ENCODE data around the gene PHC2.
"Not testable (repeated sequence)": the region's sequence is repeated elsewhere in the genome, so short reads cannot be mapped to it uniquely, and the experiment has no call there.

Gene PHC2

DNA sequence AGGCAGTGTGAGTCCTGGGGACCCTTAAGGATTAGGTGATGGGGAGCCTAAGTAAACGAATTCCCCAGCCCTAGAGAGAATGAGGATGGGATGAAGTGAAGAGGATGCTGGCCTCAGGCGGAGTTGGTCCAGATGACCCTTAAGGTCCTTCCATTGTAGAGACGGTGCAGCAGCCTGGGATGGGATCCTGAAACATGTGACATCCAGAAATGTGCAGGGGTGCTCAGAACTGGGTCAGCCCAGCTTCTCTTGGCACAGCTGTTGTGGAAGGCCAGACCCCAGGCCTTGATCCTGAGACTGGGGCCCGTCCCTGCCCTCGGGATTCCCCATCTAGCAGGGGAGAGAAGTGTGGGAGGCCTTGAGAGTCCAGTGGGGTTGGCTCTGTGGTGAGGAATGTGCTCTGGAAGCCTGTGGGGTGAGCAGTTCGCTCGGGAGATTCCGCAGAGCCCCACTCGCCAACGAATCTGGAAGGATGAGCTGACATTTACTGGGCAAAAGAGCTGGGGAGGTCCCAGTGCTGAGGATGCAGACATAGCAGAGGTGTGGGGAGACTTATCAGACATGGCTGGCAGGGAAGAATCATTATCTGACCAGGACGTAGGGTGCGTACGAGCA lies 138.1 kb downstream of the PHC2 start:
- Histone ChIP-seq H3K79me2 (ENCODE audit: control insufficient read depth, insufficient read depth, low read length, unreplicated experiment) (no peaks in the 10 kb centered on the region), H3K27ac (ENCODE audit: low read depth, low read length) (no peak overlapping the region), H3K4me3 (ENCODE audit: low read depth, low read length) (no peak overlapping the region), H3K4me1 (ENCODE audit: control insufficient read depth, insufficient read depth, low read length, unreplicated experiment) (no peaks in the 10 kb centered on the region), H3K27me3 (ENCODE audit: insufficient read depth, low read length) (no peaks in the 10 kb centered on the region), H3K36me3 (ENCODE audit: insufficient read depth, low read length) (no peaks in the 10 kb centered on the region; the same call in 1 of the 2 replicates), H2AFZ (ENCODE audit: low read length, unreplicated experiment) (no peak overlapping the region)

DNA sequence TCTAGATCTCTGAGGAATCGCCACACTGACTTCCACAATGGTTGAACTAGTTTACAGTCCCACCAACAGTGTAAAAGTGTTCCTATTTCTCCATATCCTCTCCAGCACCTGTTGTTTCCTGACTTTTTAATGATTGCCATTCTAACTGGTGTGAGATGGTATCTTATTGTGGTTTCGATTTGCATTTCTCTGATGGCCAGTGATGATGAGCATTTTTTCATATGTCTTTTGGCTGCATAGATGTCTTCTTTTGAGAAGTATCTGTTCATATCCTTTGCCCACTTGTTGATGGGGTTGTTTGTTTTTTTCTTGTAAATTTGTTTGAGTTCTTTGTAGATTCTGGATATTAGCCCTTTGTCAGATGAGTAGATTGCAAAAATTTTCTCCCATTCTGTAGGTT lies 140.3 kb downstream of the PHC2 start:
- H2AFZ ChIP-seq (ENCODE audit: low read length, unreplicated experiment); H3K36me3 ChIP-seq (ENCODE audit: insufficient read depth, low read length); H3K4me1 ChIP-seq (ENCODE audit: control insufficient read depth, insufficient read depth, low read length, unreplicated experiment); H3K4me3 ChIP-seq (ENCODE audit: low read depth, low read length); H3K27me3 ChIP-seq (ENCODE audit: insufficient read depth, low read length); H3K79me2 ChIP-seq (ENCODE audit: control insufficient read depth, insufficient read depth, low read length, unreplicated experiment); H3K27ac ChIP-seq (ENCODE audit: low read depth, low read length): not testable (repeated sequence)

DNA sequence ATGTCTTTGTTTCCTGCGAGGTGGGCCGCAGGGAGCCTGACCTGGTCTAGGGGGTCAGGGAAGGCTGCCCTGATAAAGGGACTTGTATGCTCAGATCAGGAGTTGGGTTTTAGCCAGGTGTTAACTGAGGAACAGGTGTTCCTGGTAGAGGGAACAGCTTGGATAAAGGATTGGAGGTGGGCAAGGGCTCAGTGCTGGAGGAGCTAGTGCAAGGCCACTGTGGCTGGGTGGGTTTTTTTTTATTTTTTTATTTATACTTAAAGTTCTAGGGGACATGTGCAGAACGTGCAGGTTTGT lies 141.1 kb downstream of the PHC2 start:
- H3K4me3 ChIP-seq (ENCODE audit: low read depth, low read length): no peak overlapping the region
- H3K27me3 ChIP-seq (ENCODE audit: insufficient read depth, low read length): no peaks in the 10 kb centered on the region
- no peaks in the 10 kb centered on the region for H3K4me1 ChIP-seq (ENCODE audit: control insufficient read depth, insufficient read depth, low read length, unreplicated experiment)
- no peak overlapping the region for H3K27ac ChIP-seq (ENCODE audit: low read depth, low read length)
- no peaks in the 10 kb centered on the region for H3K36me3 ChIP-seq (ENCODE audit: insufficient read depth, low read length)
- H2AFZ ChIP-seq (ENCODE audit: low read length, unreplicated experiment): no peak overlapping the region
- H3K79me2 ChIP-seq (ENCODE audit: control insufficient read depth, insufficient read depth, low read length, unreplicated experiment): no peaks in the 10 kb centered on the region

DNA sequence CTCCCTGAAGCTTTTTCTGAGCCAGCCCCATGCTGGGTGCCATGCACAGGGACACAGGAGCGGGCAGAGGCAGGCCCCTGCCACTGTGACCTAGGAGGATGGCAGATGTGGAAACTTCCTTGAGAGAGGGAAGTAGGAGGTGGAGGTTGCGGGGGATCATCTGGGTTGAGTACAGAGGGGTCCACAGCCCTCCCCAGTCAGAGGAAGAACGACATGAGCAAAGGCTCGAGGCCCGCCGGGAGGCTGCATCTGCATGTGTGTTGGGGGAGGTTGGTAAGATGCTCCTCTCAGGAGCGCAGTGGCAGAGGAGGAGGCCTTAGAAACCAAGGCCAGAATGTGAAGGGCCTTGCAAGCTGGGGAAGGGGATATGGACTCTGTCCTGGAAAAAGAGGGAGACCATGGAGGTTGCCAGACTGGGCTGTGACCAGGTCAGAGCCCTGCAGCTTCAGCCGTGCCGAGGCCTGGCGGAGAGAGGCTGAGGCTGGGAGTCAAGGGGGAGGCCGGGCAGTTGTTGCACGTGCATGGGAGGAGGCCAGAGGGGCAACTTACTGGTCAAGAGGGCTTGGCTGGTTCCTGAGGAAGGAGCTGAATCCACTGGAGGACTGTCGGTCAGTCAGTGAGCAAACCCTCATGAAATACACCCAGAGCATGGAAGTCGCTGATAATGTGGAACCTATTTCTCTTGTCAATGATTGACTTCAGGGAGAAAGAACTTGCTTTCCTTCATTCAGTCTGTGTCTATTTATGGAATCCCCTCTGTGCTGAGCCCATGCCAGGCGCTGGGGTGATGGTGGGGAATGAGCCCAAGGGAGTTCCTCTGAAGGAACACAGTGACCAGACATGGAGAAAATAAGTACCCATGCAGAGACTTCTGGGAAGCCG lies 141.7 kb downstream of the PHC2 start:
- Histone ChIP-seq H3K36me3 (ENCODE audit: insufficient read depth, low read length) (no peaks in the 10 kb centered on the region), H2AFZ (ENCODE audit: low read length, unreplicated experiment) (no peak overlapping the region), H3K27ac (ENCODE audit: low read depth, low read length) (no peak overlapping the region), H3K27me3 (ENCODE audit: insufficient read depth, low read length) (no peaks in the 10 kb centered on the region), H3K4me1 (ENCODE audit: control insufficient read depth, insufficient read depth, low read length, unreplicated experiment) (no peaks in the 10 kb centered on the region), H3K4me3 (ENCODE audit: low read depth, low read length) (no peak overlapping the region), H3K79me2 (ENCODE audit: control insufficient read depth, insufficient read depth, low read length, unreplicated experiment) (no peaks in the 10 kb centered on the region)

DNA sequence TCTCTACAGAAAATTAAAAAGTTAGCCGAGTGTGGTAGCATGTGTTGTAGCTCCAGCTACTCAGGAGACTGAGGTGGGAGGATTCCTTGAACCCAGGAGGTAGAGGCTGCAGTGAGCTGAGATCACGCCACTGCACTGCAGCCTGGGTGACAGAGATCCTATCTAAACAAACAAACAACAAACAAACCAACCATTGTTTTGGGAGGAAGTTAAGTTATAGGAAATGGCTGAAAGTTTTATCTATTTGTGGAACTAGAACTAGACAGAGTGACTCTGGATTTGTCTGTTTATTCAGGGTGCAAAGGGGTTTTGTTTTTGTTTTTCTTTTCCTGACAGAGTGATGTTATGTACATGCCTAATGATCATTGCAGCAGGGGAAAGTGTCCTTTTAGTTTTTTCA lies 143.6 kb downstream of the PHC2 start:
- no peak overlapping the region for H2AFZ ChIP-seq (ENCODE audit: low read length, unreplicated experiment)
- H3K27ac ChIP-seq (ENCODE audit: low read depth, low read length): no peak overlapping the region
- no peak overlapping the region for H3K4me3 ChIP-seq (ENCODE audit: low read depth, low read length)
- H3K36me3 ChIP-seq (ENCODE audit: insufficient read depth, low read length): no peaks in the 10 kb centered on the region
- no peaks in the 10 kb centered on the region for H3K4me1 ChIP-seq (ENCODE audit: control insufficient read depth, insufficient read depth, low read length, unreplicated experiment)
- no peaks in the 10 kb centered on the region for H3K79me2 ChIP-seq (ENCODE audit: control insufficient read depth, insufficient read depth, low read length, unreplicated experiment)
- H3K27me3 ChIP-seq (ENCODE audit: insufficient read depth, low read length): no peaks in the 10 kb centered on the region

DNA sequence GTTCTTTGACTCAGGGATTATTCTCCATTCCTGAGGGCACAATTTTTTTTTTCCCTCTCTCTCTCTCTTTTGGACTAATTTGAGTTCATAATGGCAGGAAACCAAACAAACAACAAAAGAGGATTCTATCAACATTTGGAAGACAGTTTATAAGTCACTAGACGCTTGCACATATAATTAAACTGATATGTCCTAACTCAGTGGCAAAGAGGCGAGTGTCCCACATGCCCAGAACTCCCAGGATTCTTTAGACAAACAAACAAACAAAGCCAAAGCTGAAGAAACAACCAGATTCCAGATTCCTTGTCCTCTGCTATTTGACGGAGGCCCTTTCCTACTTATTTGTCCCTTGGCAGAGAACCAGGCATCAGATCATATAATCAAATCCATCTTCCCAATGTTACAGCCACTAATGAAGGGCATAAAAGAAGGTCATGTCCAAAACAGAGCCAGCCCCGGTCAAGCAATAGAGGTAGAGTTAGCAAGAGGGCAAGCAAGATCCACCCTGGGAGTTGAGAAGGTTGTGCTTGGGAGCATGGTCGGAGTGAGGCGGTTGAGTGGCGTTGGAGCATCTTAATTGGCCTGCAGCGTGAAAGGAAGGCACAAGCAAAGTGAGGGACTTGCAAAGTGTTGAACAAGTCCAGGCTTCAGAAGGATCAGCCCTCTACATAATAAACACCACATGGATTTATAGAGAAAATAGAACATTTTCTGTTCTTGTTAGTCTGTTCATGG lies 144.3 kb downstream of the PHC2 start:
- no peaks in the 10 kb centered on the region for H3K4me1 ChIP-seq (ENCODE audit: control insufficient read depth, insufficient read depth, low read length, unreplicated experiment)
- no peak overlapping the region for H3K27ac ChIP-seq (ENCODE audit: low read depth, low read length)
- no peaks in the 10 kb centered on the region for H3K27me3 ChIP-seq (ENCODE audit: insufficient read depth, low read length)
- H3K79me2 ChIP-seq (ENCODE audit: control insufficient read depth, insufficient read depth, low read length, unreplicated experiment): no peaks in the 10 kb centered on the region
- no peak overlapping the region for H3K4me3 ChIP-seq (ENCODE audit: low read depth, low read length)
- H3K36me3 ChIP-seq (ENCODE audit: insufficient read depth, low read length): peaks cover 2% of the 10 kb centered on the region; the same call in 1 of the 2 replicates
- no peak overlapping the region for H2AFZ ChIP-seq (ENCODE audit: low read length, unreplicated experiment)

DNA sequence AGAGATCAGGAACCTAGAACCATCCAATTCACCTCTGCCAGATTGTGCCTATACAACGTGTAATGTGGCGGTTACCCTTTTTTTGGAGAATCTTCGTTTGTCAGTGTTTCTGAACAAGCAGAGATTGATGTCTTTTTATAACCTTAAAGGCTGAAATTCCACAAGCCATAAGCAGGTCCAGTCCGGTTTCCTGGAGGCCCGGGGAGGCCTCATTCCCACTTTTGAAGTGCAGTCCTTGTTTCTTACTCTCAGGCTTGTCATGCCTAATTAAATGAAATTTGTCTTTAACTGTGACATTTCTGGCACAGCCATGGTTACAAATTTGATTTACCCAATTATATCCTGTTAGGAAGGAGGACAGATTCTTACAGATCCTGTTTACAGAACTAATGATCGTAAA lies 146.8 kb downstream of the PHC2 start:
- H2AFZ ChIP-seq (ENCODE audit: low read length, unreplicated experiment): no peak overlapping the region
- H3K79me2 ChIP-seq (ENCODE audit: control insufficient read depth, insufficient read depth, low read length, unreplicated experiment): no peaks in the 10 kb centered on the region
- no peak overlapping the region for H3K4me3 ChIP-seq (ENCODE audit: low read depth, low read length)
- no peak overlapping the region for H3K27ac ChIP-seq (ENCODE audit: low read depth, low read length)
- no peaks in the 10 kb centered on the region for H3K27me3 ChIP-seq (ENCODE audit: insufficient read depth, low read length)
- H3K36me3 ChIP-seq (ENCODE audit: insufficient read depth, low read length): peaks cover 2% of the 10 kb centered on the region; the same call in 1 of the 2 replicates
- H3K4me1 ChIP-seq (ENCODE audit: control insufficient read depth, insufficient read depth, low read length, unreplicated experiment): no peaks in the 10 kb centered on the region

DNA sequence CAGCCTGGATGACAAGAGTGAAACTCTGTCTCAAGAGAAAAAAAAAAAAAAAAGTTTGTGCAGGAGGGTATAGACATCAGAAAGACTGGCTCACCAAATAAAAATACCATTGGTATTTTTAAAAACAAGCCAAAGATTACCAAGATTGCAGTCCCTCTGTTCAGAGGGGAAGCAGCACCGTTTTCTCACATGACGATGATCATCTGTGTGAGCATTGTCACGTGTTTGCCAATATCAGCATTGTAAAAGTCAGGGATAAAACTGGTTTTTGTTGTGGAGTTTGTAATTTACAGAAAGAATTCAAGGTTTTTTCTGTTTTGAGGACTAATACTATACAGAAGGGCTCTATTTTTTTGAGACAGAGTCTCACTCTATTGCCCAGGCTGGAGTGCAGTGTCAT lies 148.1 kb downstream of the PHC2 start:
- no peak overlapping the region for H2AFZ ChIP-seq (ENCODE audit: low read length, unreplicated experiment)
- H3K79me2 ChIP-seq (ENCODE audit: control insufficient read depth, insufficient read depth, low read length, unreplicated experiment): no peaks in the 10 kb centered on the region
- H3K4me1 ChIP-seq (ENCODE audit: control insufficient read depth, insufficient read depth, low read length, unreplicated experiment): no peaks in the 10 kb centered on the region
- H3K4me3 ChIP-seq (ENCODE audit: low read depth, low read length): no peak overlapping the region
- peaks cover 2% of the 10 kb centered on the region; the same call in 1 of the 2 replicates for H3K36me3 ChIP-seq (ENCODE audit: insufficient read depth, low read length)
- no peak overlapping the region for H3K27ac ChIP-seq (ENCODE audit: low read depth, low read length)
- no peaks in the 10 kb centered on the region for H3K27me3 ChIP-seq (ENCODE audit: insufficient read depth, low read length)

DNA sequence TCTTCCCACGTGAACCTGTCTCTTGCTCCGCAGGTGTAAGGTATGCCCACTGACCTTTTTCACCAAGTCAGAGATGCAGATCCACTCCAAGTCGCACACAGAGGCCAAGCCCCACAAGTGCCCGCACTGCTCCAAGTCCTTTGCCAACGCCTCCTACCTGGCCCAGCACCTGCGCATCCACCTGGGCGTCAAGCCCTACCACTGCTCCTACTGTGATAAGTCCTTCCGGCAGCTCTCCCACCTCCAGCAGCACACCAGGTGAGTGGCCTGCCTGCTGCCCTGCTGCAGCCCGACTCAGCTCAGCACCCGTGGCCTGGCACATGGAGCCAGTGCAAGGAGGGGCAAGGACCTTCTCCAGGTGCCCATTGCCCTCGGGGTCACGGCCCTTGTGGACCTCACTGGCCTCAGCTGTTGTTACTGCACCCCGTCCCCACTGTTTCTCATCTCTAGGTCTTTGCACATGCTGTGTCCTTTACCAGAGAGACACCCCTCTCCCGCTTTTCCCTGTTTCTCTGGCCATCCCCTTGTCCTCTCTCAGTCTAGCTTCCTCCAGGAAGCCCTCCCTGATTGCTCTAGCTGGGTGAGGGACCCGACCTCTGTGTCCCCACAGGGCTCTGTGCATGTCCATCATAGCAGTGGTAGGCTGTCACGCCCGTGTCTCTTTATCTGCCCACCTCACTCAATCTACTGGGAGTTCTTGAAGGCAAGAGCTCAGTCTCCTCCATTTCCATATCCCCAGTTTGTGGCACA lies 149.2 kb downstream of the PHC2 start:
- Histone ChIP-seq H3K27ac (ENCODE audit: low read depth, low read length) (no peak overlapping the region), H3K27me3 (ENCODE audit: insufficient read depth, low read length) (no peaks in the 10 kb centered on the region), H3K79me2 (ENCODE audit: control insufficient read depth, insufficient read depth, low read length, unreplicated experiment) (no peaks in the 10 kb centered on the region), H3K4me1 (ENCODE audit: control insufficient read depth, insufficient read depth, low read length, unreplicated experiment) (no peaks in the 10 kb centered on the region), H2AFZ (ENCODE audit: low read length, unreplicated experiment) (no peak overlapping the region), H3K4me3 (ENCODE audit: low read depth, low read length) (no peak overlapping the region), H3K36me3 (ENCODE audit: insufficient read depth, low read length) (peaks cover 2% of the 10 kb centered on the region; the same call in 1 of the 2 replicates)

DNA sequence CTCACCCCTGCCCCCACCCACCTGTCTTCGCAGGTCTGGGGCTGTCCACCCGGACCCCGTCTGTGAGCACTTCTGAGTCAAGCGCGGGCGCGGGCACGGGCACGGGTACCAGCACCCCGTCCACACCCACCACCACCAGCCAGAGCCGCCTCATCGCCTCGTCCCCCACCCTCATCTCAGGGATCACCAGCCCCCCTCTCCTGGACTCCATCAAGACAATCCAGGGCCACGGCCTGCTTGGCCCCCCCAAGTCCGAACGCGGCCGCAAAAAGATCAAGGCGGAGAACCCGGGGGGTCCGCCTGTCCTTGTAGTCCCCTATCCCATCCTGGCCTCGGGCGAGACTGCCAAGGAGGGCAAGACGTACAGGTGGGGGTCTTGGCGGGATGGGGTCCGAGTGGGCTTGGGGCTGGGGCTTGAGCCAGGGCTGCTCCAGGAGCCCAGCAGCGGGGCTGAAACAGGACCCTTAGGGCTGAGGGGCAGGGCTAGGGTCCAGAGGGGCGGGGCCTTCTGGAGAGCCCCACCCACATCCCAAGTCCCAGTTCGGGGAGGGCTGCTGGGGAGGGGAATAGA lies 150.7 kb downstream of the PHC2 start:
- Histone ChIP-seq H3K4me1 (ENCODE audit: control insufficient read depth, insufficient read depth, low read length, unreplicated experiment) (no peaks in the 10 kb centered on the region), H3K79me2 (ENCODE audit: control insufficient read depth, insufficient read depth, low read length, unreplicated experiment) (no peaks in the 10 kb centered on the region), H3K36me3 (ENCODE audit: insufficient read depth, low read length) (peaks cover 2% of the 10 kb centered on the region; the same call in 1 of the 2 replicates), H3K27me3 (ENCODE audit: insufficient read depth, low read length) (no peaks in the 10 kb centered on the region), H2AFZ (ENCODE audit: low read length, unreplicated experiment) (no peak overlapping the region), H3K4me3 (ENCODE audit: low read depth, low read length) (no peak overlapping the region), H3K27ac (ENCODE audit: low read depth, low read length) (no peak overlapping the region)
